HG02678 (cell line): ENCODE results near the gene LIN28B.
A peak's percentile ranks its signal among the peaks of the same experiment; 100 is the strongest.
"Not testable (repeated sequence)": the region's sequence is repeated elsewhere in the genome, so short reads cannot be mapped to it uniquely, and the experiment has no call there.

Experiments
- ATAC-seq: cut with Tn5 transposase; IDR thresholded peaks from one replicate; pipeline ENCODE4 v1.9.1; 2021; ENCODE audit warnings: mild to moderate bottlenecking, moderate library complexity; ENCODE audit not compliant: unreplicated experiment

LIN28B gene

GRCh38 chr6:104956731-104957294 is at the start of gene LIN28B:
Gene LIN28B, plus strand, starts transcription at chr6:104957107. Its CDS starts 144 bp downstream, at chr6:104957251.
- ATAC-seq, result no peak

- no peak for ATAC-seq
Observed at GRCh38 chr6:104908031-104908887, 48.6 kb upstream of the LIN28B start.

- no peak for ATAC-seq
Observed at GRCh38 chr6:104908888-104909525, 47.9 kb upstream of the LIN28B start.

GRCh38 chr6:104921896-104922295 is 35.0 kb upstream of the LIN28B start:
- ATAC-seq, result no peak

- no peak for ATAC-seq
Observed at GRCh38 chr6:104928141-104928540, 28.8 kb upstream of the LIN28B start.

GRCh38 chr6:104929353-104929752 is 27.6 kb upstream of the LIN28B start:
- no peak for ATAC-seq

GRCh38 chr6:104930939-104931338 is 26.0 kb upstream of the LIN28B start:
- no peak for ATAC-seq

GRCh38 chr6:104936766-104937535 is 20.0 kb upstream of the LIN28B start:
- no peak for ATAC-seq

- ATAC-seq, result no peak
Observed at GRCh38 chr6:104940238-104940892, 16.5 kb upstream of the LIN28B start.

- peak; percentile 81 for ATAC-seq
Observed at GRCh38 chr6:104940893-104941728, 15.8 kb upstream of the LIN28B start.

GRCh38 chr6:104941729-104942091 is 15.2 kb upstream of the LIN28B start:
- ATAC-seq, result no peak

GRCh38 chr6:104943781-104944180 is 13.1 kb upstream of the LIN28B start:
- ATAC-seq, result no peak

- no peak for ATAC-seq
Observed at GRCh38 chr6:104949206-104949605, 7.7 kb upstream of the LIN28B start.

- no peak for ATAC-seq
Observed at GRCh38 chr6:104951677-104952076, 5.2 kb upstream of the LIN28B start.

- ATAC-seq, result no peak
Observed at GRCh38 chr6:104952911-104953399, 4.0 kb upstream of the LIN28B start.

- ATAC-seq, result not testable (repeated sequence)
Observed at GRCh38 chr6:104953400-104954189, 3.3 kb upstream of the LIN28B start.

GRCh38 chr6:104954190-104954797 is 2.6 kb upstream of the LIN28B start:
- ATAC-seq, result no peak

GRCh38 chr6:104955491-104955890 is 1.4 kb upstream of the LIN28B start:
- no peak for ATAC-seq
